ENCODE results near the gene STARD5.
"Not testable (repeated sequence)": the region's sequence is repeated elsewhere in the genome, so short reads cannot be mapped to it uniquely, and the experiment has no call there.

STARD5 gene, protein sequence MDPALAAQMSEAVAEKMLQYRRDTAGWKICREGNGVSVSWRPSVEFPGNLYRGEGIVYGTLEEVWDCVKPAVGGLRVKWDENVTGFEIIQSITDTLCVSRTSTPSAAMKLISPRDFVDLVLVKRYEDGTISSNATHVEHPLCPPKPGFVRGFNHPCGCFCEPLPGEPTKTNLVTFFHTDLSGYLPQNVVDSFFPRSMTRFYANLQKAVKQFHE

DNA sequence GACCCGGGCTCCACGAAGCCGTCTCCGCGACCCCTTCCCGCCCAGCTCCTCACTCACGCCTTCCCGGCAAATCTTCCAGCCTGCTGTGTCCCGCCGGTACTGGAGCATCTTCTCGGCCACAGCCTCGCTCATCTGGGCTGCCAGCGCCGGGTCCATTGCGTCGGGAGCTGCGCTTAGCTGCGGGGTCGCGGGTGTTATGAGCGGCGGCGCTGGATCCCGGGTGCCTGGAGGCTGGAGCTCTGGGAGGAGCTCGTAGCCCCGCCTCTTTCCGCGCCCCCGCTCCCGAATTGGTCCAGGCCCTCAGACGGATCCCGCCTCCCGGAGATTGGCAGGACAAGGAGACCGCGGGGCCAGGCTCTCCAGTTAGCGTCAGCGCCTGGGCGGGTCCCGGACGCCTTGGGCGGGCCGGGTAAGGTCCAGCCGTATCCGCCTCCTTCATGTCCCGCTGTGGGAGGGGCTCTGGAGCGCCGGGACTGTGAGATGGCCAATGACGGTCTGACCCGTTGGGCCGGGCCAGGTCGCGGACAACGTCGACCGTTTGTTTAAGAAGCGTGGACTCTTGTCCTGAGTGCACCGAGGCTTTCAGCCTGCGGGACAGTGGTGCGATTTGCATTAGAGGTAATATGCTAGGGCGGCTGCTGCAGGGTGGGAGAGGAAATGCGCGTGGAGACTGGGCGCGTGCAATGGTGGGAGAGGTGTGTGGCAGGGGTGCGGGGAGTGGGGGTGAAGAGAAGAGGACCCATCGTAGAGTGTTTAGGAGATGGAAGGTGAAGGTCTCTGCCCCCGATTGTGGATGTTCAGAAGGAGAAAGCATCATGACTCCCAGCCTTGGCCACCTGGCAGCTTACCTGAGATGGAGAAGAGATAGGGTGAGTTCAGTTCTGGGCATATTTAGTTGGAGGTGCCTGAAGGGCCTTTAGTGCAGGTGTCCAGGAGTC, at the start of gene STARD5:
STARD5 (minus strand) TSS at position 198 of the 938 bp plus-strand sequence; CDS start at position 156, 42 bp downstream.
- in situ Hi-C loops (cut with HindIII; ENCODE audit: low pct_ligation_motif_present, low pct_unique_long_range_greater_than_20kb, low sequenced_read_pairs), result no loop called here
- DNase-seq, result peak; percentile 95

DNA sequence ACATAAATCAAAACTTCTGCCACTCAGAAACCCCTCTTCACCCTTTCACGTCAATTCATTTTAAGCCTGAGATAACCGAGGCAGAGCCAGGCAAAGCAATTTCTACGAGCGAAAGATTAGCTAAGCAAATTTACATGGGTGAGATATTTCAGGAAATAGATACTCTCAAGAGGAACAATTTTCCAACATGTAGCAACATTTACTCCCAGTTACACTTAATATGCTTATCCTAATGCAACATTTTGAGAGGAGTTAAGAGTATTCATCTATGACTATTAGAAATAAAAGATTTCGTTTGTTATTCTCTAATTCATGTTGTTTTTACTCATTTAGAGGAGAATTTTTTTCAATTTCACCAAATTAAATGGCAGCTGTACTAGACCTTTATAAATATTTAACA, 49.2 kb upstream of the STARD5 start:
- no peak for DNase-seq
- in situ Hi-C loops (cut with HindIII; ENCODE audit: low pct_ligation_motif_present, low pct_unique_long_range_greater_than_20kb, low sequenced_read_pairs), result no loop called here

DNA sequence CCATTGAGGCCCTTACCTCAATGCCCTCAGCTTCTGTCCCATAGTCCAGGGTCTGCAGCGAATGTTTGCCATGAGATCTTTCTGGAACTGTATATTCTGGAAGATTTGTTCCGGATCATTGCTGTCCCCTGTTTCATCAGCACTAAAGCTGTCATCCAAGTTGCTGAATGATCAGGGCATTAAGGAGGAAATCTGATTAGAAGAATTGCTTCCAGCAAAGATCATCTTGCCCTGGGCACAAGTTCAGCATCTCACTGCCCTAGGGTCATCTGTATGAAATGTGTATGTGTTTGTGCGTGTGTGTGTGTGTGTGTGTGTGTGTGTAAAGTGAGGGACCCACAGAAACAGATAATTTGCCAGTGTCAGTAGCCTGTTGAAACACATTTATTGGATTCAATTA, 48.6 kb upstream of the STARD5 start:
- DNase-seq, result no peak
- in situ Hi-C loops (cut with HindIII; ENCODE audit: low pct_ligation_motif_present, low pct_unique_long_range_greater_than_20kb, low sequenced_read_pairs), result no loop called here

DNA sequence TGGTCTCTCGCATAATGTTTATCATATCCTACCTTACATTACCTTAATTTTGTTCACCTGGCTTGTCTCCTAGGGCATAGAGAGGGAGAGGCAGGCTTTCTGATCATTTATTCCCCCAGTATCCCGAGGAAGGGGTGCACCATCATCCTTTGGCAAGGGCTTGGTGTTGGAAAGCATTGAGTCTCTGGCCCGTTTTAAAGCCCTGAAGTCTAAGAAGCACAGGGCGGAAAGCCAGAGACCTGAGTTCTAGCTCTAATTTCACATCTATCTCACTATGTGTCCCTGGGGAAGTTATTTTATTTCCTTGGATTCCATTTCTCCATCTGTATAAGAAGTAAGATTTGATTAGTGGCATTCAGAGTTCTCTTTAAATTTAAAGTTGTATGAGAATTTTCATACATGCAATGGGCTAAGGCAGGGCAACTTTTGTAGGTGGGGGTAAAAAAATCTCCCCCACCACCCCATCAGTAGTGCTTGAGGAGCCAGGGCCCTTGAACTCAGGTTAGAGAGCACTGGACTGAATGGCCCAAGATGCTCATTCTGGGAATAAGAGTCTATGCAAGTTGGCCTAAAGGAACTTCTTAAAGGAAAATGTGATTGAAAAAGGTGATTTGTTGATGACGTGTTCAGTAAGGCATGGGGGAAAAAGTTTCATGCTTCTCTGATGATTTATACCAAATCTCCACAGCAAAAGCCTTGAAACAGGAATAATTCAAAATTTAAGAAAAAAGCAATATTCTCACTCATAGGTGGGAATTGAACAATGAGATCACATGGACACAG, 40.0 kb upstream of the STARD5 start:
- in situ Hi-C loops (cut with HindIII; ENCODE audit: low pct_ligation_motif_present, low pct_unique_long_range_greater_than_20kb, low sequenced_read_pairs), result no loop called here
- DNase-seq, result no peak

DNA sequence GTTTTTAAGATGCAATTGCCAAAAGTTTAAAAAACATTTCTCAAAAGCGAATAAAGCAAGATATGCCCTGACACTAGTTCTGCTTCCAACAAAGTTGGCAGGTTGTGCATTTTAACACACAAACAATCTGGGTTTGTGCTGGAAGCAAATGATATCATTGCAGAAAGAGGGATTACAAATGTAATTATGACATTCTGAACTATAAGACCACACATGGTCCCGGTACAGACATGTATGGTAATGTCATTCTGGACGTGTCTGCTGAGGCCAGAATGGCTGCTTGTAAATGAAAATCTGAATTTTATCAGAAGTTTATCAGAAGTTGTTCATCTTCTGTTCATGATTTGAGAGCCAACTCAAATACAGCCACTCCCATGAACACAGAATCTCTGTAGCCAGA, 39.3 kb upstream of the STARD5 start:
- in situ Hi-C loops (cut with HindIII; ENCODE audit: low pct_ligation_motif_present, low pct_unique_long_range_greater_than_20kb, low sequenced_read_pairs), result no loop called here
- no peak for DNase-seq

DNA sequence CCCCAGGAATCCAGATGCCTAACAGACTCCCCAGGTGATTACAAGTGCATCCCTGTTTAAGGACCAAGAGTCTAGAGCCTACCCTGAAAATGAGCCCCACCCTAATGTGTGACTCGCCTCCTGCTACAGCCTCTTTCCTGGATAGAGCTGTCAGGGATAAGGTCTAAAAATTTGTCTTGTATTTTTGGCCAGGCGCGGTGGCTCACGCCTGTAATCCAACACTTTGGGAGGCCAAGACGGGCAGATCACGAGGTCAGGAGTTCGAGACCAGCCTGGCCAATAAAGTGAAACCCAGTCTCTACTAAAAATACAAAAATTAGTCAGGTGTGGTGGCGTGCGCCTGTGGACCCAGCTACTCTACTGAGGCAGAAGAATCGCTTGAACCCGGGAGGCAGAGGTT, 38.8 kb upstream of the STARD5 start:
- no peak for DNase-seq
- in situ Hi-C loops (cut with HindIII; ENCODE audit: low pct_ligation_motif_present, low pct_unique_long_range_greater_than_20kb, low sequenced_read_pairs), result no loop called here

DNA sequence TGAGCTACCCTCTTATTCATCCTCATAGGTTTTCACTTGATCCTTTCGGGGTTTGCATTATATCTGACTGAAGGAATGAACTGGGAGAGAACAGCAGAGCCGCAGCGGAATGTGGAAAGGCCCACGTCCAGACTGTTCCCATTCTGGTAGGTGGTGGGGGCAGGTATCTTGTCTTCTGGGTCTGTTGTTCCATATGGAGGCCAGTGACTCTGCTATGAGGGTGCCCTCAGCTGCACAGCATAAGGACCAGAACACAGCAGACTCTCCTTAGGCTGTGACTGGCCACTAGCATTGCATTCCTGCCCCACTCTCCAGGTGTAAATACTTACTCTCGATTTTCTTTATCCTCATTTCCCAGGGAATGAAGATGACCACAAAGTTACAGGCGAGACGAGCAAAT, 38.0 kb upstream of the STARD5 start:
- DNase-seq, result no peak
- in situ Hi-C loops (cut with HindIII; ENCODE audit: low pct_ligation_motif_present, low pct_unique_long_range_greater_than_20kb, low sequenced_read_pairs), result no loop called here

DNA sequence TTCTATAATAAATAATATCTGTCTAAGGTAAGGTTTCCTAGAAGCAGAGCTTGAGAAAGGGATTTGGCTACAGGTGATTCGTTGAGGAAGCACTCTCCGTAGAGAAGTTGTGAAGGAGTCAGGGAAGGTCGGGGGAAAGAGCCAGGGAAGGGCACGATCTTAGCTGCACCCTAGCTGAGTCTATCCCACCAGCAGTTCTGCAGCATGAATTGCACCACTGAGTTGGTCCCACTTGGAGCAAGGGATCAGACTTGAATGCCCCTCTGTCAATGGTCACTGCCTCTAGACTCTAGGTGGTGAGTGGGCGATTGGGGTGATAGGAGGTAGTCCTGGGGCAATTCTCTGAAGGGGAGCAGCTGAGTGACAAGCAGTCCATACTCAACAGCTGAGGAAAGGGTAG, 36.5 kb upstream of the STARD5 start:
- in situ Hi-C loops (cut with HindIII; ENCODE audit: low pct_ligation_motif_present, low pct_unique_long_range_greater_than_20kb, low sequenced_read_pairs), result no loop called here
- no peak for DNase-seq

DNA sequence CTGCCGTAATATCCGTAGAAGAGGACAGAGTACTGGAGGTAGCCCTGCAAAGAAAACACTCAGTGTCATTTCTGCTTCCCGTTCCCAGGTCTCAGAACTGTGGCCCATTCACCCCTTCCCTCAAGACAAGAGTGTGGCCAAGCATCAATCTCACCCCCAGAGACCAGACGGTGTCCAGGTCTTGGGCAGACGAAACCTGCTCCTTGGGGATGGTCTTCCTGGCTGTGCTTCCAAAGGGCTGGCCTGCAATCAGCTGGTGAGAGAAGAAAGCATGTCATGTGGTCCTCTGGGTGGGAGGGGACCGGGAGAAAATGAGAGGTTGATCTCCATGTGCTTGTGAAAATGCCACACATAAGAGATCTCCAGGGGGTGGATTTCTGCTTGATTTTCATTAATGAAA, 34.3 kb upstream of the STARD5 start:
- in situ Hi-C loops (cut with HindIII; ENCODE audit: low pct_ligation_motif_present, low pct_unique_long_range_greater_than_20kb, low sequenced_read_pairs), result no loop called here
- DNase-seq, result no peak

DNA sequence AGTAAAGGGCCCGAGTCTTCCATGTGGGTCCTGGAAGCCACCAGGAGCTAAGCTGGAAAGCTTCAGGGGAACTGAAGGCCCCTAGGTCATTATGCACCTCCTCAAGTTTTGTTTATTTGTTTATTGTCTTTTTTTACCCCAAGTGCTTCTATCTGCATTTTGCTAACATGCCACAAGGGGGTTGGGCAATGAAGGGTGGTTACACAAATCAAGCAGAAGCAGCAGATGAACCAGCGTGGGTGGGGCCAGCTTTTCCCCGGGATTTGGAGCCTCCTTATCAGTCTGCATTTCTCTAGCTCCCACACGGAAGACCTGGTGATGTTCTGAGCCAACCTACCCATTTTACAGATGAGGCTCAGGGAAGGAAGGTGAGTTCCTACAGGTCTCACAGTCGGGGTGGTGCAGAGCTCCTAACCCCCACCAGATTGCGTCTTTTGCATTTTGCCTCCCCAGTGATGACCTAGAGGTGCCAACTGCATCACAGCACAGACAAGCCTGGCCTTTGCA, 33.3 kb upstream of the STARD5 start:
- DNase-seq, result no peak

DNA sequence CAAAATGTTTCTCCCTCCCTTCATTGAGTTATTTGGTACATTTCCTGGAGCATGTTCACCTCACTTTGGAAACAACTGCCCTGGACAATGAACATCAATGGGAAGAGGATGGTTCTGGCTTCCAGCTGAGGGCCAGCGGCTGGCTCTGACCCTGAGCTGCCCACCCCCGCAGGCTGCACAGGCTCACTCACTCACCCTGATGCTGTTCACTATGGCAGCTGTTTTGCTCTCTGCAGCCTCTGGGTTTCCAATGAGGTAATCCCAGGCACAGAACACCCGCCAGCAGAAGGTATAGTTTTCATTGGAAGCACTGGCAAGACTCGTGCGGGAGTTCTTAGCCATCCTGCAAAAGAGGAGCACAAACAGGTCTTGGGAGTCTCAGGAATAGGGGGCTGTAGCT, 32.3 kb upstream of the STARD5 start:
- no peak for DNase-seq
- in situ Hi-C loops (cut with HindIII; ENCODE audit: low pct_ligation_motif_present, low pct_unique_long_range_greater_than_20kb, low sequenced_read_pairs), result no loop called here

More for the DNA sequence above, 33.3 kb upstream of the STARD5 start:
- in situ Hi-C loops (cut with HindIII; ENCODE audit: low pct_ligation_motif_present, low pct_unique_long_range_greater_than_20kb, low sequenced_read_pairs), result no loop called here

DNA sequence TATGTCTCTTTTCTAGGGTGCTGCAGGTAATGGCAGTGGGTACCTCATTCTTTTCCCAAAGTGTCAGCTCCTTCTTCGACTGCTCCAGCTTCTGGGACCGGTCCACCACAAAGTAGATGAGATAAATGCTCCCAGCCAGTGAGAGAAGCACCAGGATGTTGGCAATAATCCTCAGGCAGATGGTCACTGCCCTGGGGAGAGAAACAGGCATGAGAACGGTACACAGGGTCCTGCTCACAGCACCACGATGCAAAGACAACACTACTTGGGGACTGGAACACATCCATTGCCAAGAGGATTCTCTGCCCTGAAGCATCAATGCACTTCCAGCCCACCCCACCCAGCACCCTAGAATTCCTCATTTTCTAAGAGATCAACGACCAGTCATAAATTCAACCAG, 27.7 kb upstream of the STARD5 start:
- DNase-seq, result no peak
- in situ Hi-C loops (cut with HindIII; ENCODE audit: low pct_ligation_motif_present, low pct_unique_long_range_greater_than_20kb, low sequenced_read_pairs), result no loop called here

DNA sequence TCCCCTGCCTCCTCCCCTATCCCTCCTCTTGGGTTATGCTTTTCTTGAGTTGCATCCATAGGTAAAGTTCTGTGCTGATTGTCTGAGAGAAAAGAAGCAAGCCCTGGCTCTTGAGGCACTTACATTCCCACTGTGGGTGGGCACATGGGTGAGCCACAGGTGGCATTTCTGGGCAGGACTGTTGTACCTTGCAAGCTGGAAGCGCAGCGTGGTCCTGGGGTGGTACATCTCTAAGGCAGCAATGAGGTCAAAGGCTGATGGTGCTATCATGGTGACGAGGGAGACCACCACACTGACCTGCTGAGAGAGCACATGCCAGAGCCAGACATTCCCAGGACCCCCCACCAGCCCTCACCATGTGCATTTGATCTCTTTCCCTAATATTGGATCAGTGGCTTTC, 25.3 kb upstream of the STARD5 start:
- in situ Hi-C loops (cut with HindIII; ENCODE audit: low pct_ligation_motif_present, low pct_unique_long_range_greater_than_20kb, low sequenced_read_pairs), result no loop called here
- no peak for DNase-seq

DNA sequence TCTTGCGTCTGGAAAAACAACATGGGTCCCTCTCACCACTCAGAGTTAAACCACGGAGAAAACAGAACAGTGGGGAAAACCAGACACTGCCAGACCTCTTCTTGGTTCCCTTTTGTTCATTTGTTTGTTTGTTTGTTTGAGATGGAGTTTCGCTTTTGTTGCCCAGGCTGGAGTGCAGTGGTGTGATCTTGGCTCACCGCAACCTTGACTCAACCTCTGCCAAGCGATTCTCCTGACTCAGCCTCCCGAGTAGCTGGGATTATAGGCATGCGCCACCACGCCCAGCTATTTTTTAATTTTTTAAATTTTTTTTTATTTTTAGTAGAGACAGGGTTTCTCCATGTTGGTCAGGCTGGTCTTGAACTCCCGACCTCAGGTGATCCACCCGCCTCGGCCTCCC, 24.8 kb upstream of the STARD5 start:
- DNase-seq; in situ Hi-C loops (cut with HindIII; ENCODE audit: low pct_ligation_motif_present, low pct_unique_long_range_greater_than_20kb, low sequenced_read_pairs): not testable (repeated sequence)

DNA sequence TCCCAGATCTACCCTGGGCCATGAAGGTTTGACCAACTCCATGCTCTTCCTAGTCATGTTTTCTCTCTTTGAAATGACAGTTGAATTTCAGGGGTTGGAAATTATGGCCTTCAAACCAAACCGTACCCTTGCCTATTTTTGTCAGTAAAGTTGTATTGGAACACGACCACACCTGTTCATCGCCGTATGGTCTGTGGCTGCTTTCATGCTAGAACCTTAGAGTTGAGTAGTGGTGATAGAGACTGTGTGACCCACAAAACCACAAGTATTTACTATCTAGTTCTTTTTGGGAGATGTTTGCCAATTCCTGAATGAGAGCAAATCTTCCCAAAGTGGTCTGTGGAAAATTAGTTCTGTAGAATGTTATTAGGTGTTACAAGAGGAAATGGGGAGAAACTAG, 24.0 kb upstream of the STARD5 start:
- in situ Hi-C loops (cut with HindIII; ENCODE audit: low pct_ligation_motif_present, low pct_unique_long_range_greater_than_20kb, low sequenced_read_pairs), result no loop called here
- no peak for DNase-seq

DNA sequence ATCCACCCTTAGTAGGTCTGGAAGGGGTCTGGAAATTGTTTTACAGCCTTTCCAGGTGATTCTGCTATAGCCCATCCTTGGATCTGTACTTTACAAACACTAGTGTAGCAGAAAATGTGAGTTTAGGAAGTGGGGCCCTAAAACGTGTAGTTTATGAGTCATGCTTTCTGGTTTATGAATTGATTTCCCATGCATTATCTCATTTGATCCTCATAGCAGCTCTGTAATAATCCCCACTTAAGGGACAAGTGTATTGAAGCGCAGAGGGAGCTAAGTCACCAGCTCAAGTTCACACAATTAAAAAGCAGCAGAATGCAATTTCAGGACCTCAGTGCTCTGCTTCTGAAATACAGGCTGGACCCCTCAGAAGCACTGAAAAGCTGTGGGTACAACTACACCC, 22.7 kb upstream of the STARD5 start:
- in situ Hi-C loops (cut with HindIII; ENCODE audit: low pct_ligation_motif_present, low pct_unique_long_range_greater_than_20kb, low sequenced_read_pairs), result no loop called here
- DNase-seq, result no peak

DNA sequence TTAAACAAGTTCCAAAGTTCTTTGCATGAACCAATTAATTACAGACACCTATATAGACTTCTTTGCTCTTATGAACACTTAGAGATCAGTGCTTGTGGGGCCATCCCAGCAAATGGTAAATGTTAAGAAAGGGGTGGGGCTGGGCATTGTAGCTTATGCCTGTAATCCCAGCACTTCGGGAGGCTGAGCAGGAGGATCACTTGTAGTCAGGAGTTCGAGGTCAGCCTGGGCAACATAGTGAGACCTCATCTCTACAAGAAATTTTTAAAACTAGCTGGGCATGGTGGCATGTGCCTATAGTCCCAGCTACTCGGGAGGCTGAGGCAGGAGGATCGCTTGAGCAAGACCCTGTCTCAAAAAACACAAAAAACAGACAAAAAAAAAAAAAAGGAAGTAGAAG, 19.4 kb upstream of the STARD5 start:
- in situ Hi-C loops (cut with HindIII; ENCODE audit: low pct_ligation_motif_present, low pct_unique_long_range_greater_than_20kb, low sequenced_read_pairs), result no loop called here
- no peak for DNase-seq

DNA sequence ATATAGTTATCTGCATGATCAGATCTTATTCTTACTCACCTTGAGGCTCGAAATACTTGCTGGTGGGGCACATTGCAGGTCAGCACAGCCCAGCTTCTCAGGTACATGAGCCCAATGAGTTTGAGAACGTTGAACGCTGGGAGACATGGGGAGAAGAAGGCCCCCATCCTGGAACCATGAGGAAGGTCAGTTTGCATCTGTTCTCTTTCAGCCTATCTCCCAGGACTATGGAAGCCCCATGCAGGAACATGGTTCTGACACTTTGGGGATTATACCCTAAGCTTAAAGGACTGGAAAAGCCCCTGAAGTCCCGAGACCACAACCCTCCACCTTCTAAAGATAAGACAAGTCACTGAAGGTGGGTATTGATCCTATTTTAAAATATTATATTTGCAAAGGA, 17.4 kb upstream of the STARD5 start:
- in situ Hi-C loops (cut with HindIII; ENCODE audit: low pct_ligation_motif_present, low pct_unique_long_range_greater_than_20kb, low sequenced_read_pairs), result no loop called here
- DNase-seq, result no peak

DNA sequence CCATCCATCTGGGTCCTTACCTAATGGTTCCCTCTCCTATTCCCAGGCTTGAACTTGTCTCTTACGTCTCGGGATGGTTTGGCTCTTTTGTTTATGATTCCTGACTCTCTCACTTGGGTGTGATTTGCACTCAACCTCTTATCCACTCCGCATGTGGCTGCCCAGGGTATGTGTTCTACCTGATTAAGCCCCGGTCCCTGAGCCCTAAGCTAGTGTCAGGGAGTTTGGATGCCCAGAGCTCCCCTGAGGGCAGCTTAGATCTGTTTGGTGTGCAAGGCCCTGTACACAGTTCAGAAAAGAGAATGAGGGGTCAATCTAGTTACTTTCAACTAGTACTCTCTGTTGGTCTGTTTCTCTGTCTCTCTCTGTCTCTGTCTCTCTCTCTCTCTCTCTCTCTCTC, 15.9 kb upstream of the STARD5 start:
- no peak for DNase-seq
- in situ Hi-C loops (cut with HindIII; ENCODE audit: low pct_ligation_motif_present, low pct_unique_long_range_greater_than_20kb, low sequenced_read_pairs), result no loop called here
